Middle frontal gyrus (tissue), 1 donor: ENCODE results near the gene EBPL.

ENCODE experiments used
- DNase-seq: peaks from one replicate; pipeline ENCODE4 v3.0.0-alpha.2; 2015; ENCODE audit warnings: low spot score; ENCODE audit errors: extremely low spot score

EBPL gene

GRCh38 chr13:49676581-49677298, 14.5 kb downstream of the EBPL start:
- no peak for DNase-seq

GRCh38 chr13:49670828-49671227, 20.5 kb downstream of the EBPL start:
- DNase-seq: no peak

GRCh38 chr13:49669735-49670309, 21.5 kb downstream of the EBPL start:
- DNase-seq: no peak

GRCh38 chr13:49667773-49668172, 23.5 kb downstream of the EBPL start:
- DNase-seq: no peak

- no peak for DNase-seq
These were observed 26.7 kb downstream of the EBPL start for GRCh38 chr13:49664606-49665005.

- no peak for DNase-seq
These were observed 34.0 kb downstream of the EBPL start for GRCh38 chr13:49657241-49657641.

GRCh38 chr13:49655906-49656305, 35.4 kb downstream of the EBPL start:
- DNase-seq: no peak

GRCh38 chr13:49654011-49654410, 37.3 kb downstream of the EBPL start:
- no peak for DNase-seq

GRCh38 chr13:49653478-49653877, 37.8 kb downstream of the EBPL start:
- no peak for DNase-seq

- no peak for DNase-seq
These were observed 38.7 kb downstream of the EBPL start for GRCh38 chr13:49652355-49653305.

GRCh38 chr13:49651570-49652354, 39.5 kb downstream of the EBPL start:
- no peak for DNase-seq

GRCh38 chr13:49649963-49650312, 41.3 kb downstream of the EBPL start:
- no peak for DNase-seq

- DNase-seq: no peak
These were observed 41.9 kb downstream of the EBPL start for GRCh38 chr13:49649244-49649962.

- DNase-seq: no peak
These were observed 44.6 kb downstream of the EBPL start for GRCh38 chr13:49646688-49647087.

GRCh38 chr13:49645451-49645850, 45.8 kb downstream of the EBPL start:
- DNase-seq: no peak

GRCh38 chr13:49643035-49643646, 48.1 kb downstream of the EBPL start:
- DNase-seq: no peak

GRCh38 chr13:49641801-49642291, 49.4 kb downstream of the EBPL start:
- no peak for DNase-seq

GRCh38 chr13:49638744-49639072, 52.6 kb downstream of the EBPL start:
- no peak for DNase-seq

- no peak for DNase-seq
These were observed 53.1 kb downstream of the EBPL start for GRCh38 chr13:49638030-49638743.

- no peak for DNase-seq
These were observed 54.6 kb downstream of the EBPL start for GRCh38 chr13:49636705-49637104.
